NCI-H748 (cell line): ENCODE results near the gene MFN1.
"Not testable (repeated sequence)": the region's sequence is repeated elsewhere in the genome, so short reads cannot be mapped to it uniquely, and the experiment has no call there.

Source experiments
- DNase-seq: peaks from one replicate; lab custom pipeline; 2025; ENCODE audit not compliant: unreplicated experiment; lab: John Stamatoyannopoulos, UW

Gene MFN1

DNA sequence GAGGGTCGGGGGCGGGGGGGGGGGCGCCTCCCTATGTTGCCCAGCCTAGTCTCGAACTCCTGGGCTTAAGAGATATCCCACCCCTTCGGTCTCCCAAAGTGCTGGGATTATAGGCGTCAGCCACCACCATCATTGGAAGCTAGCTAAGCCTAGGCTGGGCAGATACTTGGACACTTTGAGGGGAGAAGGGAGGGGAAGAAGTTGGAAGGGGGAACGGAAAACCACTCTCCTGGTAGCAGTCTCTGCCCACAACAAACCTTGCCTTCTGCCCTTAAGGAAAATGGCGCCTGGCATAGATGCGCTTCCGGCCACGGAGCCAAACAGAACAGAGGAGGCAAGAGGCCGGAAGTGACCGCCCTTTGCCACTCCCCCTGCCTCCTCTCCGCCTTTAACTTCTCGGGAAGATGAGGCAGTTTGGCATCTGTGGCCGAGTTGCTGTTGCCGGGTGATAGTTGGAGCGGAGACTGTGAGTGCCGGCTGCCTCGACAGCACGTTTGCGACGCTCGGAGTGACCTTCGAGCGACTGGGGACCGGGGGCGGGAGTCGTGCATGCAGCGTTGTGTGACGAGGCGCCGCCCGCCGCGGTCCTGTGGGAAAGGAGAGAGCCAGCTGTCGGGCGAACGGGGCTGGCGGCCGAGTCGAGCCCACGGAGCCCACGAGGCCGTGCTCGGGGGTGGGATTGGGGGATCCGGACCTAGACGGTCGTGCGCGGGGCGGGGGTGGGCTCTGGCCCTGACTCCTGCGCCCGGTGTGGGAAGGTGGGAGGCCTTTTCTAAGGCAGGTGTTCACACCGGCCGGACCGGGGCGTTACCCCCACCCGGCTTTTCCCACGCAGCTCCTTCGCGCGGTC is at the start of gene MFN1:
Gene MFN1 (plus strand): TSS at position 365 of the 850 bp plus-strand sequence. CDS start 1,143 bp downstream, outside the sequence.
- DNase-seq, result peak; percentile 89

DNA sequence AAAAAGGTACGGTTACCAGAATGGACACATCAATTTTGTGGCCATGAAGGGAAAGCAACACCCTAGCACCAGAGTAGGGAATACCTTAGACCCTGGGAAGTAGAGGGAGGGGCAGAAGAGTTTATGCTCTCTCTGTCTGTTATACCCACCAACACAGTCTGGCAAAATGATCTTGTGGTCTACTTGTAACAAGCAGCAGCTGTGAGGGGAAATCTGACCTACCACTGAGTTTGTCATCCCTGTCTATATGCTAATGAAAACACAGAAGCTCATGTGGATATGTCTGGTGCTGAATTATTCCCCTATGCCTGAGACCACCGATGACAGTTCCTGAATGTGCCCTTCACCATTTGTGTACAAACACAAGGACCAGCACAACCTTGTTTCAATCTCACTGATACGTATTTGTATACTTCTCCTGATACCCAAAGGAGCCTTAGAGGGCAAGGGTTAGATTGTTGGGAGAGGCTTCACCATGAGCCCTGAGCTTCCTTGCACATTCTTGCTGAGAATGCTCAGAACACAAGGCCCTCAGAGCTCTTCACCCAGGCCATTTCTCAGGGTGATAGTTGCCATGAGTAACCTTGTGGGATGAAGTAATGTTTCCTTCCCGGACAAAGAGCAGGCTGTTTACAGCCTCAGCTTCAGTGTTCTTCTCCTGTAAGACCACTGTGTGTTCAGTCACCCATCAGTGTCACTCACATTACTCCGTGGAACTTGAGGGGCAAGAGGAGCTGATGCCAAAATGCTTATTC is 49.4 kb upstream of the MFN1 start:
- DNase-seq, result no peak

DNA sequence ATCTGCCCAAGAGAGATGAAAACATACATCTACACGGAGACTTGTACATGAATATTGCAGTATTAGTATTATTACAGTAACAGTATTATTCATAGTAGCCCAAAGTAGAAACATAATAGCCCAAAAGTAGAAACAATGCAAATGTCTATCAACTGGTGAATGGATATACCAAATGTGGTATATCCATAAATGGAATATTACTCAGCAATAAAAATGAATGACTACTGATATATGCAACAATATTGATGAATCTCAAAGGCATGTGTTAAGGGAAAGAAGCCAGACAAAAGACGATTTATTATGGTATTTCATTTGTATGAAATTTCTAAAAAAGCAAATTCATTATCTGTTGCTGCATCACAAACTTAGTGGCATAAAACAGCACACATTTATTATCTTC is 48.2 kb upstream of the MFN1 start:
- DNase-seq, result no peak

DNA sequence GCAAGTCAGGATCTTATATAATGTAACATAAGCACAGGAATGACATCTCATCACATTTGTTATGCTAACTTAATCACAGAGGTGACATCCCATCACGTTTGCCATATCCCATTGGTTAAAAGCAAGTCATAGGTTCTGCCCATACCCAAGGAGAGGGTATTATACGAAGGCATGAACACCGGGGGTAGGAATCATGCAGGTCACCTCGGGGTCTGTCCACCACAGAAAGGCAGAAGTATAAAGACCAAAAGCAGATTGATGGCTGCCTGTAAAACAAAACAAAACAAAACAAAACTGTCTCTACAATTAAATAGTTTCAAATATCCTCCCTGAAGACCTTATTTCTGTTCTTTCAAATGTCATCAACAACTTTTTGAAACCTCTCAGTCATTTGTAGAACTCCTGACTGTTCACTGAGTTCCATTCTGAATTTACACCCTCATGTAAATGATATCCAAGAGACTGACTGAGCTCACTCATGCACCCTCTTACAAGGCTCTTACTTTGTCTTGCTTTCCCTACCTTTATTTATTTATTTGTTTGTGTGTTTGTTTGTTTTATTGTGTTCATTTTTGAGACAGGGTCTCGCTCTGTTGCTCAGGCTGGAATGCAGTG is 47.4 kb upstream of the MFN1 start:
- no peak for DNase-seq

DNA sequence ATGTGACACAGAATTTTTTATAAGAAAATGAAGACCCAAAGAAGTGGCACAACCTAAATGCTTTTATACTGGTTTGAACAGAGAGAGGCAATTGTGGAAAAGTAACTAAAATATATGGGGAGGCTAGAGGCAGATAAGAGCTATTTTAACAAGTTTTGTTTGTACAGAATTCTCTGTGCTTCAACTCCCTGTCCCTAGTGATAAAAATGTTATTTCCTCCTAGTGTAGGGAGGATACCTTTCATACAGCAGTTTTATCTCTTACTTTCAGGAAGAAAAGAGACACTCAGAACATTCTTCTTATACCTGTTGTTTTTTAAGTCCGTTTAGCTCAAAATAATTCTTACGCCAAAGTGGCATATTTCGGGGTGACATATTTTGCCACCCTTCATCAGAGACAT is 45.9 kb upstream of the MFN1 start:
- no peak for DNase-seq

DNA sequence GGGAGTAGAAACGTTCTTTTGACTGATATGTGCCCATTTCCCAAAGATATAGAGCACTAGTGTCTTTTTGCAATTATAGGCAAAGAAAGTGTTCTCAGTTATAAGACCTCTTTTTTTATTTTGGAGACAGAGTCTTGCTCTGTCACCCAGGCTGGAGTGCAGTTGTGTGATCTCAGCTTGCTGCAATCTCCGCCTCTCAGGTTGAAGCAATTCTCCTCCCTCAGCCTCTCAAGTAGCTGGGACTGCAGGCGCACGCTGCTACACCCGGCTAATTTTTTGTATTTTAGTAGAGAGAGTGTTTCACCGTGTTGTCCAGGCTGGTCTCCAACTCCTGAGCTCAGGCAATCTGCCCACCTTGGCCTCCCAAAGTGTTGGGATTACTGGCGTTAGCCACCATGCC is 45.4 kb upstream of the MFN1 start:
- DNase-seq, result no peak

DNA sequence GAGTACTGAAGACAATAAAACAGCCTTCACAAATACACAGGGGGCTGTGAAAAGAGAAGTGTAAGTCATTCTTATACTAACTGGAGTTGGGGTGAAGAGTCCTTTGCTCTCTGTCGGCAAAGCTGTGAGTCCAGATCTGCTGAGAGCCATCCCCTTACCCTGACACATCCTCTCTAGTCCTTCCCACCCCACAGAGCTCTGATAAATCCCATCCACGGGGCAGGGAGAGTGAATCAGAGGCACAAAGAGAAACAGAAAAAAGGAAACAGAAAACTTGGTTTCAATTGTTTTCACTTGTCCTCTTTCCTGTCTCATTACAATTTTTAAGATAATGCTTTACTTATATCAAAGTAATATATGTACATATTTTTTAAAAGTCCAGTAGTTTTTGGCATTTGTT is 42.9 kb upstream of the MFN1 start:
- DNase-seq, result no peak

DNA sequence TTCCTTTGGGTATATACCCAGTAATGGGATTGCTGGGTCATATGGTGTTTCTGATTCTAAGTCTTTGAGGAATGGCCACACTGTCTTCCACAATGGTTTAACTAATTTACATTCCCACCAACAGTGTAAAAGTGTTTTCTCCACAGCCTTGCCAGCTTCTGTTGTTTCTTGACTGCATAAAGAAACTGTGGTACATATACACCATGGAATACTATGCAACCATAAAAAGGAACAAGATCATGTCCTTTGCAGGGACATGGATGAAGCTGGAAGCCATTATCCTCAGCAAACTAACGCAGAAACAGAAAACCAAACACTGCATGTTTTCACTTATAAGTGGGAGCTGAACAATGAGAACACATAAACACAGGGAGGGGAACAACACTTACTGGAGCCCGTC is 40.1 kb upstream of the MFN1 start:
- DNase-seq, result not testable (repeated sequence)

DNA sequence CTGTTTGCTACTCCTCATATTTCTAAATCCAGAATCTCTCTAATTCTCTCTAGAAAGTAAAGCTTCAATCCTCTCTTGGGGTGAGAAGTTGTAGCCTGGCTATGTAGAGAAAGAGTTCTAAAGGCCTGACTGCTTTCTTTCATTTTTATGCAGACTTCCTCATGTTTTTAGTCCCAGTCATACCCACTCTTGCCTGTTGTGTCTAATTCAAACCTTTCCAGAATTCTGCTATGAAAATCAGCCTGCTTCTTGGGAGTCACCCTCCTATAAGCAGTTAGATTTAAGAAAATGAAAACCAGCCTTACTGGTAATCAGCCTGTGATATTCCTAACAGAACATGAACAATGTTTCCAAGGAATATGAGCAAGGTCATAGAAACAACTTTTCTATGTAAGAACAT is 39.5 kb upstream of the MFN1 start:
- no peak for DNase-seq

DNA sequence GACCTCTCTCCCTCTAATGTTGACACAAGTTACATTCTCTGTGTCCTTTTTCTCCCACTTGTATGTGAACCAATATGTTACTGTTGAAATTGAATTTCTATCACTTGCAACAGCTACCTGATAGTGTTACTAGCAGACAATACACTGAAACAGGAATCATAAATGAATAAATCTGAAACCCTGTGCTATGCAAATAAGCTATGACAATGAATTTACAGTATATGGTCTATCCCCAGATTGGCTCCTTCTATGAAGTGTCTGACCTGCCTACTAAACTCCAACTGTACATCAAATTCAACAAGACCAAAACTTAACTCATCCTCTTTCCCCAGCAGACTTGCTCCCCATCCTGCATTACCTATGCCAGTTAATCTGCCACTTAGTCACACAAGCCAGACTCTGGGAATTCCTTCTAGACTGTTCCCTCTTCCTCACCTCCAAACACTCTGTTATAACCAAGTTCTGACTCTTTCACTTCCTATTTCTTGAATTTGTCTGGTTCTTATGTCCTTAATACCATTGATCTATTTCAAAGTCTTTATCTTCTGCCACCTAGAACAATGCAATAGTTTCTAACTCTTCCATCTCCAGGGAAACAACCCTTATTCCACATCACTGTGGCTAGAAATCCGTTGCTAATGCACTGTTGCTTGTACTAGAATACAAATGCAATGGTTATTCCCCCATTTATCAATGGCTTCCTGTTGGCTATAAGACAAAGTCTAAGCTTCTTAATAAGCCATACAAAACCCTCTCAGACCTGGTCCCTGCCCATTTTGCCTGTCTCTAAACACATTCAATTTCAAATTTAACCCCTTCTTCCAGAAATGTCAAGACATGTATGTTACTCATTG is 38.1 kb upstream of the MFN1 start:
- DNase-seq, result no peak

DNA sequence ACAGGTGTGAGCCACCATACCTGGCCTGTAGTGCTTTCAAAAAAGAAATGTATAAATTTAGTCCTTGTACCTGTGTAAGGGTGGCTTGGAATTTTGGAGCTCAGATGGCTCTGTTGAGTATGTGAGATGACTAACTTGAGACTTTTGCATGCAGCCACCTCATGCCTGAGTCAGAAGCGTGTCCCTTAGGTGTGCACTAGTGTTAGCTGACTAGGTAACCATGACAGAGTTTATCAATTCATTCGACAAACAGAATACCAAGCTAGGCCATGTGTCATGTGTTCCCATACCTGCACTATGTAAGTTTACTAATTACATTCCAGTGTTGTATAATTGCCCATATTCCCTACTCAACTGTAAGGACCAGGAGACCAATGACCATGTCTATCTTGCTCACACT is 28.6 kb upstream of the MFN1 start:
- DNase-seq, result no peak

DNA sequence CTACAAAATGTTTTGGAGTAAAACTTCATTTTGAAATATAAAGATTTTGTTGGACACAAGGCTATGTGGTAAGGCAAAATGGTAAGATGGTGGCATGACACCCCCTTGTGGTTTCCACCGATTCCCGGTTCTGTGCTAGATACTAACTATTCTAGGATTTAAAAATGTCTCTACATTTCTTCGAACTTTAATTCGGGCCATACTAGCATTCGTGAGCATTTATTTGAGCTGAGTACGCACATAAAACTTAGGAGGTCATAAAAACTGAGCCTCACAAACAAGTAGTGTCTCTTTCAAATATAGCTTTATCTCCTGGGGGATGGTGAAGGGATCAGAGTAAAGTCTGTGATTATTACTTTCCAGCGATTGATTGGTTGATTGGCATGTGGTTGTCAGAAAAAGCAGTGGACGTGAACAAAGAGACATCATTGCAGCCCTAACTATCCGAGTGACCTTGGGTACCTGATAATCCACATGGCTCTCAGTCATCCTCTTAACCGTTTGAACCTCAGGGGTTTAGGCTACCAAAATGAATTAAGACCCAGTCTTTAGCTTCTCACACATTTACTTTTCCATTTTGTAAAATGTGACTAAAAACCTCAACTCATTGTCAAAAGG is 25.7 kb upstream of the MFN1 start:
- peak; percentile 51 for DNase-seq

DNA sequence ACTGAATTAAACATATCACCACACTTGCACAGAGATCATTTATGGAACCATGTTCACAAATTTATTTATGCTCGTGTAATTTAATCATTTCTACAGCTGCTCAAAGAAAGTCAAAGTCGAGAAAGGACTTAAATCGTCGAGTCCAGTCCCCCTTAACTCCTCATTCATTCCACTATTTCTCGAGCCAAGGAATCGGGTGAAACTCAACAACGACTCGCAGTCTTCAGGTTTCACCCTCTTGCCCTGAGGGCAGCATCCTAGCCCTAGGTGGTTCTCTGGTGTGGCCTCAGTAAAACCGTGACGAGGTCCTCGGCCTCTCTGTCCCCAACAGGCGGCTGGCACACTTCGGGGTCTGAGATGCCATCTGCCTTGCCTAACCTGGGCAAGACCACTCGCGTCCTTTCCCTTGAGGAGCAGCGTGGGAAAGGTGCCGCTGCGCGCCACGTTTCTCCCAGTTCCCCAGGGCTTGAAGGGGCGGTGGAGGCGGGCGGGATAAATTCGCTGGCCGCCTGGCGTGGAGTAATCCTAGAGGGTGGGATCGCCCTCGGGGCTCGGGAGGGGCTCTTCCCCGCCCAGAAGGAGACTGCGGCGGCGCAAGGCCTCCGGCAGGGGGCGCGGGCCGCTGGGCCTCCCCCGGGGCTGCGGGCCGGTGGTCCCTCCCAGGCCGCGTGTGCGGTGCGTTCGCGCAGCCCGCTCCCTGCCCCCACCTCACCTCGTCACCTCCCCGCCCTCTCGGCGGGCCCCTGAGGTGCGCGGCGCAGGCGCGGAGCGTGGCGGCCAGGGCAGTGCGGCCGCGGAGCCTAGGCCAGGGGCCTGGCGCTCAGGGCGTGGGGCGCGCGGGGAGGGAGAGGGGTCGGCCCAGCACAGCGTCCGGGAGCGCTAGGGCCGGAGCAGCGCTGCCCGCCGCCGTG is 25.0 kb upstream of the MFN1 start, which contains the start of gene ZNF639:
Gene ZNF639 (plus strand): TSS at position 746 of the 911 bp plus-strand sequence. CDS start 5,263 bp downstream, outside the sequence.
- peak; percentile 88 for DNase-seq

DNA sequence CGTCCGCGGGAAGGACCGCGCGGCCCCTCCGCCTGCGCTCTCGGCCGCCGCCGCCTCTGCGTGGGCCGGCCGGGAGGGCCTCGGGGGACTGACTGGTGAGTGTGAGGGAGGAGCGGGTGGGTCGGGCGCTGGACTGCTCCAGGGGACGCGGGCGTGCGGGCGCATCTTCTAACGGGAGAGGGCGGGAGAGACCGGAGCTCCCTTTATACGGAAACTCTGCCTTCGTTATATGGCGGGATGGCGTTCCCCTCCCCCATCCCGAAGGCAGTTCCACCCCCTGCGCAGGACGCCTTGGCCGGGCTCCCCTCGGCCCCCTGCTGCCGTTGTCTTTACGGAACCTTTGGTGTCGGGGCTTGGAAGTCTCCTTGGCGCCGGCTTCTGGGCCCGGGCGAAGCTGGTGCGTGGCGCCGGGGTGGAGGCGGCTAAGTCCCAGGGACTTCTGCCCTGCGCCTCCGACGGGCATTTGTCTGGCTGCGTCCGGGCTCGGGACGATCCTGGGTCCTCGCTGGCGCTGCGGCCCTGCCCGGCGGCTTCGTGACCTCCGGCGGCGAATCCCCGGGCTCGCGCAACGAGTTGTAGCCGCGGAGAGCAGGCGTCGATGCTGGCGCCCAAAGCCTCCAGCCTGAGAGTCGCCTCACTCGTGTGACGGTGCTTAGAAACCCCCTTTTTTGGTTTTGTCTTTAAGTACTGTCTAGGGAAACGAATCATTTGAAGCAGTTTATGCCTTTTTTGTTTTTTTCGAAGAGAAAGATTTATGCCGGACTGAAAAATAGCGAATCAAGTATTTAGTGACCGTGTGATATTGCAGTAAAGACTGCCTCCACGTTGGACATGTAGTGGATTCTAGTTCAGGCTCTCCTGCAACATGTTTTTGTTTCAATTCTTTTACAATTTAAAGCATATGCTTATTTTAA is 24.1 kb upstream of the MFN1 start:
- DNase-seq, result peak; percentile 70

DNA sequence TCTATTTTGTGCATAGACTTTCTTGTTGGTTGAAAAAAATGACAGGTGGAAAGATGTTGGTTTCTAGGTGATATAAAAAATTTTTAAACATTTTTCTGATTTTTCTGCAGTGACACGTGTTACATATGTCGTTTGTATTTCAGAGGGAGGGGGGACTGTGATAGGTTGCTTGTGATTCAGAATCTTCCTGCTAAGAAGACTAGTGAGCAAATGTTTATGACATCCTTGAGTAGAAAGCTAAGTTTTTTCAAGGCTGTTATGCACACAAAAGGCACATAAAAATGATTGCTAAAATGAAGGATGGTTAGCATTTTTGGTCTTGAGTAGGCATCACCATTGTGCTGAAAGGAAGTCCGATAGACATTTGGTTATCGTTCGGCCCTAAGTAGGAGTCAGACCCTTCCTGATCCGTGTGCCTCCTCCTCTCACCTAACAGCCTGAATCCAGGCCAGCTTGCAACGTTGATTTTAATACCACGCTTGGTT is 23.2 kb upstream of the MFN1 start:
- DNase-seq, result no peak

DNA sequence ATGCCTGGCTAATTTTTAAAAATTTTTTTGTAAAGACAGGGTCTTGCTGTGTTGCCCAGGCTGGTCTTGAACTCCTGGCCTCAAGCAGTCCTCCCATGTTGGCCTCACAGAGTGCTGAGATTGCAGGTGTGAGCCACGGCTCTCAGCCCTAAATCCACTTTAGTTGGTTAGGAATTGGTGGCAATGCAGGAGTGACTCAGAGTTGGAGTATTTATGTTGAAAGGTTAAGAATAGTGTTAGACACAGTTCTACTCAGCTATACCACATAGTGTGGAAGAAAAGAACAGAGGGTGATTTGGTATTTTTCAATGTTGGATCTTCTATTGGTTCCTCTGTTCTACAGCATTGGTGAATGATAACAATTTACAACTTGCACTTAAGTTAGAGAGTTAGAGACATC is 17.1 kb upstream of the MFN1 start:
- DNase-seq, result no peak

DNA sequence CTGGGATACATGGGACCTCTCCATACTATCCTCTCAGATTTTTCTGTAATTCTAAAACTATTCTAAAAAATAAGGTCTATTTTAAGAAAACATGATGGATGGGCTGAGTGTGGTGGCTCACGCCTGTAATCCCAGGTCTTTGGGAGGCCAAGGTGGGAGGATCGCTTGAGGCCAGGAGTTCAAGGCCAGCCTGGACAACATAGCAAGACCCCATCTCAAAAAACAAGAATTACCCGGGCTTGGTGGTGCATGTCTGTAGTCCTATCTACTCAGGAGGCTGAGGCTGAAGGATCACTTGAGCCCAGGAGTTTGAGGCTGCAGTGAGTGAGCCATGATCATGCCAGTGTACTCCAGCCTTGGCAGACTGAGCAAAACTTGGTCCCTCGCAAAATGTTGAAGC is 15.3 kb upstream of the MFN1 start:
- DNase-seq, result no peak

DNA sequence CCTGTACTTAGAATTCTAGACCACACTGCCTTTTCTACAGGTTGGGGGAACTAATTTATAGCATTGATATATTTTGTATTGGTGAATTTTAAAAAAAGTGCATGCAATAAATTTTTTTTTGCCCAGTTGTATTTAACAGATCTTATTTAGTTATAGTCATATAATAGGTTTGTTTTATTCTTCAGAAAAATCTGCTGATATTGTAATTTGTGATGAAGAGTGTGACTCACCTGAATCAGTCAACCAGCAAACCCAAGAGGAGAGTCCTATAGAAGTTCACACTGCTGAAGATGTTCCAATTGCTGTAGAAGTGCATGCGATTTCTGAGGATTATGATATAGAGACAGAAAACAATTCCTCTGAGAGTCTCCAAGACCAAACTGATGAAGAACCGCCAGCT is 14.4 kb upstream of the MFN1 start:
- no peak for DNase-seq
